ENCODE results near the gene SERINC5.
A peak's percentile ranks its signal among the peaks of the same experiment; 100 is the strongest.

Gene SERINC5

GRCh38 chr5:80182809-80183580 lies 72.9 kb downstream of the SERINC5 start:
- H3K79me2 ChIP-seq (ENCODE audit: insufficient read depth, low read length): peaks cover 64% of the 10 kb centered on the region
- H3K4me1 ChIP-seq (ENCODE audit: insufficient read depth, low read length, poor library complexity, severe bottlenecking): peaks cover 77% of the 10 kb centered on the region
- no peak for TF ChIP-seq EZH2phosphoT487 (IDR thresholded peaks at IDR 0.05; ENCODE audit: borderline replicate concordance)
- no peak for TF ChIP-seq CTCF (conservative IDR thresholded peaks at IDR 0.05; ENCODE audit: low read length)
- H3K4me3 ChIP-seq (ENCODE audit: low read length, poor library complexity, severe bottlenecking): no peak overlapping the region
- H3F3A ChIP-seq (ENCODE audit: low read depth): peaks cover 33% of the 10 kb centered on the region
- H3K4me2 ChIP-seq (ENCODE audit: low read depth, low read length, poor library complexity, severe bottlenecking): peak overlapping the region; percentile 92
- H3K27me3 ChIP-seq (ENCODE audit: insufficient read depth, low read length, poor library complexity, severe bottlenecking): no peaks in the 10 kb centered on the region
- no peak overlapping the region for H2AFZ ChIP-seq (ENCODE audit: low read length)
- H3K9ac ChIP-seq (ENCODE audit: low read depth, low read length, poor library complexity, severe bottlenecking): peak overlapping the region; percentile 77
- H3K9me3 ChIP-seq (ENCODE audit: insufficient read depth, low read depth, low read length): no peaks in the 10 kb centered on the region
- H4K20me1 ChIP-seq (ENCODE audit: insufficient read depth, low read length, poor library complexity, severe bottlenecking): no peaks in the 10 kb centered on the region
- peaks cover 5% of the 10 kb centered on the region; the same call in 1 of the 2 replicates for H3K36me3 ChIP-seq (ENCODE audit: insufficient read depth, low read length)
- H3K9me2 ChIP-seq (replicated peaks; ENCODE audit: low read depth, low read length): no peaks in the 10 kb centered on the region

GRCh38 chr5:80181618-80182211 lies 74.1 kb downstream of the SERINC5 start:
- H3K9me3 ChIP-seq (ENCODE audit: insufficient read depth, low read depth, low read length): no peaks in the 10 kb centered on the region
- H3K27me3 ChIP-seq (ENCODE audit: insufficient read depth, low read length, poor library complexity, severe bottlenecking): no peaks in the 10 kb centered on the region
- H3K4me2 ChIP-seq (ENCODE audit: low read depth, low read length, poor library complexity, severe bottlenecking): peak overlapping the region; percentile 92
- no peaks in the 10 kb centered on the region for H4K20me1 ChIP-seq (ENCODE audit: insufficient read depth, low read length, poor library complexity, severe bottlenecking)
- H3F3A ChIP-seq (ENCODE audit: low read depth): peaks cover 33% of the 10 kb centered on the region
- H2AFZ ChIP-seq (ENCODE audit: low read length): no peak overlapping the region
- no peak for TF ChIP-seq CTCF (conservative IDR thresholded peaks at IDR 0.05; ENCODE audit: low read length)
- no peak for TF ChIP-seq EZH2phosphoT487 (IDR thresholded peaks at IDR 0.05; ENCODE audit: borderline replicate concordance)
- H3K9ac ChIP-seq (ENCODE audit: low read depth, low read length, poor library complexity, severe bottlenecking): peak overlapping the region; percentile 85
- H3K4me3 ChIP-seq (ENCODE audit: low read length, poor library complexity, severe bottlenecking): peak overlapping the region; percentile 63
- peaks cover 79% of the 10 kb centered on the region for H3K4me1 ChIP-seq (ENCODE audit: insufficient read depth, low read length, poor library complexity, severe bottlenecking)
- peaks cover 17% of the 10 kb centered on the region for H3K36me3 ChIP-seq (ENCODE audit: insufficient read depth, low read length)
- H3K9me2 ChIP-seq (replicated peaks; ENCODE audit: low read depth, low read length): no peaks in the 10 kb centered on the region
- peaks cover 61% of the 10 kb centered on the region for H3K79me2 ChIP-seq (ENCODE audit: insufficient read depth, low read length)

GRCh38 chr5:80177236-80177635 lies 78.6 kb downstream of the SERINC5 start:
- Histone ChIP-seq H2AFZ (ENCODE audit: low read length) (no peak overlapping the region), H3F3A (ENCODE audit: low read depth) (peaks cover 23% of the 10 kb centered on the region), H3K9me3 (ENCODE audit: insufficient read depth, low read depth, low read length) (no peaks in the 10 kb centered on the region), H3K4me1 (ENCODE audit: insufficient read depth, low read length, poor library complexity, severe bottlenecking) (peaks cover 44% of the 10 kb centered on the region), H3K4me2 (ENCODE audit: low read depth, low read length, poor library complexity, severe bottlenecking) (no peak overlapping the region), H3K9ac (ENCODE audit: low read depth, low read length, poor library complexity, severe bottlenecking) (no peak overlapping the region), H3K4me3 (ENCODE audit: low read length, poor library complexity, severe bottlenecking) (no peak overlapping the region), H3K27me3 (ENCODE audit: insufficient read depth, low read length, poor library complexity, severe bottlenecking) (no peaks in the 10 kb centered on the region), H3K36me3 (ENCODE audit: insufficient read depth, low read length) (peaks cover 53% of the 10 kb centered on the region), H4K20me1 (ENCODE audit: insufficient read depth, low read length, poor library complexity, severe bottlenecking) (no peaks in the 10 kb centered on the region), H3K79me2 (ENCODE audit: insufficient read depth, low read length) (peaks cover 23% of the 10 kb centered on the region), H3K9me2 (replicated peaks; ENCODE audit: low read depth, low read length) (no peaks in the 10 kb centered on the region)
- TF ChIP-seq EZH2phosphoT487 (IDR thresholded peaks at IDR 0.05; ENCODE audit: borderline replicate concordance): no peak
- no peak for TF ChIP-seq CTCF (conservative IDR thresholded peaks at IDR 0.05; ENCODE audit: low read length)
